Measurements from ENCODE around the gene OXTR.

DNA sequence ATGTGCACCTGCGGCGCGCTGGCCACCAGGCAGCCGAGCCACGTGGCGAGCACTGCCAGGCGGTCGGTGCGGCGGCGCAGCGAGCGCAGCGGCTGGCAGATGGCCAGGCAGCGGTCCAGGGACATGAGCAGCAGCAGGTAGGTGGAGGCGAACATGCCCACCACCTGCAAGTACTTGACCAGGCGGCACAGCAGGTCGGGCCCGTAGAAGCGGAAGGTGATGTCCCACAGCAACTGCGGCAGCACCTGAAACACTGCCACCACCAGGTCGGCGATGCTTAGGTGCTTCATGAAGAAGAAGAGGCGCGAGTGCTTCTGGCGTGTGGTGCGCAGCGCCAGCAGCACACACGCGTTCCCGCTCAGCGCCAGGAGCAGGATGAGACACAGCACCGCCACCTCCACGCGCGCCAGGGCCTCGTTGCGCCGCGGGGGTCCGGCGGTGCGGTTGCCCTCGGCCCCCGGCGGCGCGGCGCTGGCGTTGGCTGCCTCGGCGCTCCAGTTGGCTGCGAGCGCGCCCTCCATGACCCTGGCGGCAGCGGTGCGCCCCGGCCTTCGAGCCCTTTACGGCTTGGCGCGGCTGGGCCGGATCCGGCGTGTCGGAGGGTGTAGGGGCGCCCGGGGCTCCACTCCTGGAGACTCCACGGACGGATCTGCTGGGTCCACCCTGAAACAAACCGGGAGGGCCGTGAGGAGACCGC lies 1.6 kb downstream of the OXTR start:
- TF ChIP-seq, protein P1, sequence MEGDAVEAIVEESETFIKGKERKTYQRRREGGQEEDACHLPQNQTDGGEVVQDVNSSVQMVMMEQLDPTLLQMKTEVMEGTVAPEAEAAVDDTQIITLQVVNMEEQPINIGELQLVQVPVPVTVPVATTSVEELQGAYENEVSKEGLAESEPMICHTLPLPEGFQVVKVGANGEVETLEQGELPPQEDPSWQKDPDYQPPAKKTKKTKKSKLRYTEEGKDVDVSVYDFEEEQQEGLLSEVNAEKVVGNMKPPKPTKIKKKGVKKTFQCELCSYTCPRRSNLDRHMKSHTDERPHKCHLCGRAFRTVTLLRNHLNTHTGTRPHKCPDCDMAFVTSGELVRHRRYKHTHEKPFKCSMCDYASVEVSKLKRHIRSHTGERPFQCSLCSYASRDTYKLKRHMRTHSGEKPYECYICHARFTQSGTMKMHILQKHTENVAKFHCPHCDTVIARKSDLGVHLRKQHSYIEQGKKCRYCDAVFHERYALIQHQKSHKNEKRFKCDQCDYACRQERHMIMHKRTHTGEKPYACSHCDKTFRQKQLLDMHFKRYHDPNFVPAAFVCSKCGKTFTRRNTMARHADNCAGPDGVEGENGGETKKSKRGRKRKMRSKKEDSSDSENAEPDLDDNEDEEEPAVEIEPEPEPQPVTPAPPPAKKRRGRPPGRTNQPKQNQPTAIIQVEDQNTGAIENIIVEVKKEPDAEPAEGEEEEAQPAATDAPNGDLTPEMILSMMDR (IDR thresholded peaks at IDR 0.05): no peak
- TF ChIP-seq POLR2A (IDR thresholded peaks at IDR 0.05) (no peak), POLR2AphosphoS5 (IDR thresholded peaks at IDR 0.05; ENCODE audit: insufficient read depth in 1 of 2, low read depth in 1 of 2) (no peak)

All from vagina (tissue), 2 donors.